RWPE2 (cell line): Measurements from ENCODE around the gene ZNF664.

Experiments used
- ATAC-seq: fragments of 200-7000 bp; cut with Tn5 transposase; 3 replicates; pipeline ENCODE4 v1.9.1; 2021; ENCODE audit warnings: low read depth
- DNase-seq: peaks from one replicate; pipeline ENCODE4 v3.0.0-alpha.2; 2020; ENCODE audit warnings: low spot score
- H3K27ac ChIP-seq: fragments of 450-650 bp; 2 replicates; pipeline ENCODE4 v1.5.1; 2017; ENCODE audit warnings: mild to moderate bottlenecking; ENCODE audit not compliant: poor library complexity, severe bottlenecking
- H3K27me3 ChIP-seq: fragments of 250-450 bp; sonication (Bioruptor Pico); 2 replicates; pipeline ENCODE4 v1.5.1; 2021; ENCODE audit warnings: mild to moderate bottlenecking, moderate library complexity; ENCODE audit not compliant: insufficient read depth, poor library complexity, severe bottlenecking
- H3K36me3 ChIP-seq: fragments of 250-450 bp; sonication (Bioruptor Pico); 2 replicates; pipeline ENCODE4 v1.5.1; 2020; ENCODE audit warnings: low read depth, mild to moderate bottlenecking, moderate library complexity
- H3K4me1 ChIP-seq: fragments of 250-450 bp; sonication (Bioruptor Pico); 2 replicates; pipeline ENCODE4 v1.5.1; 2021; ENCODE audit warnings: mild to moderate bottlenecking, moderate library complexity; ENCODE audit not compliant: insufficient read depth, poor library complexity, severe bottlenecking
- H3K4me3 ChIP-seq: fragments of 250-450 bp; sonication (Bioruptor Pico); 2 replicates; pipeline ENCODE4 v1.5.1; 2021; ENCODE audit warnings: mild to moderate bottlenecking, moderate library complexity; ENCODE audit not compliant: severe bottlenecking
- H3K9me3 ChIP-seq: fragments of 250-450 bp; sonication (Bioruptor Pico); 2 replicates; pipeline ENCODE4 v1.5.1; 2021; ENCODE audit warnings: mild to moderate bottlenecking, moderate library complexity; ENCODE audit not compliant: severe bottlenecking
- CTCF ChIP-seq: fragments of 450-650 bp; IDR thresholded peaks from one replicate; pipeline ENCODE4 v1.5.1; 2017; ENCODE audit warnings: mild to moderate bottlenecking, moderate library complexity; ENCODE audit not compliant: poor library complexity, severe bottlenecking

The ZNF664 gene

DNA sequence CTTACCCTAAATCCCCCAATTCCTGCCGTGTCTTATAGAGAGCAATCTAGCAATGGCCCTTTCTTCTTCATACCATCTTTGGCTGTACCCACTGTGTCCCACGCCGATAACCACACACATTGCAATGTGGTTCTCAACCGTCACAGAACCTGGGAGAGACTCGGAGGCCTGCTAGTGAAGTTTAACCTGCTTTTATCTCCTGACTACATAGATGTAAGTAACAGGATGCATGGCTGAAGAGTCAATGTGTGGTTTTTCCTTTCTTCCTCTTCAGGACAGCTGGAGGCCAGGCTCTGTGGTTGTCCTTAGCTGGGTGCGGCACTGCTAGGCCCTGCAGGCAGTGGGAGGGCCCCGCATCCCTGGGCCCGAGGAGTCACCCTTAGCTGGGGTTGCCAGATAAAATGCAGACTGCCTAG, 51.3 kb downstream of the ZNF664 start:
- DNase-seq (no peak), ATAC-seq (peak; percentile 35; the same call in 1 of the 3 replicates)
- H3K9me3 ChIP-seq: no peaks in the 10 kb centered on the region
- no peaks in the 10 kb centered on the region for H3K36me3 ChIP-seq
- H3K27me3 ChIP-seq: no peaks in the 10 kb centered on the region
- no peak overlapping the region for H3K4me3 ChIP-seq
- no peaks in the 10 kb centered on the region for H3K4me1 ChIP-seq
- no peak overlapping the region for H3K27ac ChIP-seq
- TF ChIP-seq CTCF: no peak

- no peaks in the 10 kb centered on the region for H3K27me3 ChIP-seq
- DNase-seq: no peak
- ATAC-seq: no peak
- no peaks in the 10 kb centered on the region for H3K4me1 ChIP-seq
- H3K36me3 ChIP-seq: no peaks in the 10 kb centered on the region
- H3K9me3 ChIP-seq: no peaks in the 10 kb centered on the region
- no peak for TF ChIP-seq CTCF
- no peak overlapping the region for H3K27ac ChIP-seq
- H3K4me3 ChIP-seq: no peak overlapping the region
Measured at GRCh38 chr12:124024776-124025175, 51.8 kb downstream of the ZNF664 start.

GRCh38 chr12:124025661-124026060, 52.6 kb downstream of the ZNF664 start:
- ATAC-seq (no peak), DNase-seq (no peak)
- no peak for TF ChIP-seq CTCF
- Histone ChIP-seq H3K36me3 (no peaks in the 10 kb centered on the region), H3K4me1 (no peaks in the 10 kb centered on the region), H3K4me3 (no peak overlapping the region), H3K9me3 (no peaks in the 10 kb centered on the region), H3K27ac (no peak overlapping the region), H3K27me3 (no peaks in the 10 kb centered on the region)

- no peak for TF ChIP-seq CTCF
- no peaks in the 10 kb centered on the region for H3K27me3 ChIP-seq
- no peak overlapping the region for H3K4me3 ChIP-seq
- no peak overlapping the region for H3K27ac ChIP-seq
- no peaks in the 10 kb centered on the region for H3K9me3 ChIP-seq
- no peaks in the 10 kb centered on the region for H3K4me1 ChIP-seq
- ATAC-seq: peak; percentile 68
- H3K36me3 ChIP-seq: no peaks in the 10 kb centered on the region
- DNase-seq: no peak
Measured at GRCh38 chr12:124026755-124027745, 54.0 kb downstream of the ZNF664 start.
